Right ventricle myocardium inferior (tissue), 1 donor: ENCODE results near the gene DNAAF1. TPM values are rescaled to one million over a fixed set of nuclear protein-coding genes. Genes with fewer than 3 reads are reported as not detected.
"Not testable (repeated sequence)": the region's sequence is repeated elsewhere in the genome, so short reads cannot be mapped to it uniquely, and the experiment has no call there.

Source experiments
- ATAC-seq: fragments of 200-7000 bp; cut with Tn5 transposase; one replicate; pipeline ENCODE4 v1.9.1; 2020; ENCODE audit warnings: mild to moderate bottlenecking, moderate library complexity
- DNase-seq: peaks from one replicate; pipeline ENCODE4 v3.0.0; 2021; ENCODE audit errors: missing footprints
- intact Hi-C: fragments of 100-400 bp; cut with DNase I; formaldehyde crosslinking; loops from one replicate; pipeline ENCODE4 v1.11.0; 2022
- total RNA-seq: library from RNA; stranded (reverse); fragmentation: NEBNext Ultra II Directional; extraction: Animal tissue kit (Norgen Biotek cat#: 25700); gene quantifications from one replicate; pipeline ENCODE4 v1.2.1, GENCODE V29; 2021
- donor health status: DM: no; HTN: yes; CAD: no; lungs with severe emphysema.

Gene DNAAF1
- total RNA-seq, 1 donor from 2014 or later = not detected

GRCh38 chr16:84195201-84196093, 50.3 kb downstream of the DNAAF1 start:
- intact Hi-C loops = no loop called here
- ATAC-seq (no peak), DNase-seq (no peak)

DNA sequence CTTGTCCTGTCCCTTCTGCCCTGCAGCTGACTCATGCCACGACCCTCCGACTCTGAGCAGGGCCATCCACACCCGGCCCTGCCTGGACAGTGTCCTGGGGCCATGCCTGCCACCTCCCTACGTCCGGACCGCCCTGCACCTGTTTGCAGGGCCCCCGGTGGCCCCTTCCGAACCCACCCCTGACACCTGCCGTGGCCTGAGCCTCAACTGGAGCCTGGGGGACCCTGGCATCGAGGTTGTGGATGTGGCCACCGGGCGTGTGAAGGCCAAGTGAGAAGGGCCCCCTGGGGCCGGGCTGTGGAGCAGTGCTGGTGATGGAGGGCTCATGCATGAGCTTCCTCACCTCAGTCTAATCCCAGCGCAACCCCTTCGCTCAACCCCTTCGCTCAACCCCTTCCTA, 51.0 kb downstream of the DNAAF1 start:
- no peak for DNase-seq
- ATAC-seq = no peak
- intact Hi-C loops = no loop called here

- intact Hi-C loops = no loop called here
- no peak for ATAC-seq
- DNase-seq = no peak
Measured at GRCh38 chr16:84196727-84197394, 51.8 kb downstream of the DNAAF1 start.

DNA sequence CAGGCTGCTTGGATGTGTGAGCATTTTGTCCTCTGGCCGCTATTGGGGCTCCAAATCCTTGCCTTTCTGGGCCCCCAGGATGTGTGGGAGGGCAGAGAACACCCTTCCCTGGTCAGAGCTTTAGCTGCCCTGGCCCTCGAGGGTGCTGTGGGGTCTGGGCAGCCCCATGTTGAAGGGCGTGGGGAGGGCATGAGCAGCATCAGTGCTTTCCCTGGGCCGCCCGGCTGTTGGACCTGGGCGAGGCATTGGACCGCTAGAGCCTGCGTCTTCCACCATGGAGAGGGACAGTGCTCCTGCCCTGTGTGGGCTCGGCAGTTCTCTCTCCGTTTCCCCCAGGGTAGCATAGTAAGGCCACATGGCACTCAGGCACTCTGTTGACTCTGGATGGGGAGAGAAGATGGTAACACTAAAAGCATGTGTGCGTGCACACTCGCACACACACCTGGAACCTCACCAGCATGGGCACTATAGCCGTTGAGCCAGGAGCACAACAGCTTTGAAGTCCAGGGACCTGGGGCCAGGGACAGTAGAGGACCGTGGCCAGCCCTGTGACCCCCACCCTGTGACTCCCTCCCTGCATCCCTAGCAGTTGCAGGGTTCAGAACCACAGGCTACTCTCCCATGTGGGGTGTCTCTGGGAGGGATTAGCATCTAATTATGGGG, 52.5 kb downstream of the DNAAF1 start:
- no peak for ATAC-seq
- DNase-seq = peak; percentile 67
- intact Hi-C loops = no loop called here

DNA sequence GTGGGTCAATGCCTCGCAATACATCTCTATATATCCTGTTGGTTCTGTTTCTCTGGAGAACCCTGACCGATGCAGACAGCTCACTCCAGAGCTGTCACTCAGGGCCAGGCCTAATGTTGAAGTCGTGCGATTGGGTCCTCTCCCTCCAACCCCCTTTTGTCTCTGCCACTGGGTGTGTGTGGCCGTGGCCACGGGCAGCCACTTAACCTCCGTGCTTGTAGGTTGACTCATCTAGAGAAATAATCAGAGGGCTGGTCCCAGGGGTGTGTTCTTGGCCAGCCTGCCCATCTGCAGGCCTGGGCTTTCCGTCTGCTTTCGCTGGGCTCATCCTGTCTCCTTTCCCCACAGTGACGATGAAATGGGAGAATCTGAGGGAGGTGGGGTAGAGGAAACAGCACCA, 53.3 kb downstream of the DNAAF1 start:
- intact Hi-C loops = no loop called here
- no peak for ATAC-seq

GRCh38 chr16:84199097-84199496, 54.0 kb downstream of the DNAAF1 start:
- ATAC-seq (no peak), DNase-seq (no peak)
- intact Hi-C loops = no loop called here

More for the DNA sequence above, 53.3 kb downstream of the DNAAF1 start:
- peak; percentile 63 for DNase-seq

DNA sequence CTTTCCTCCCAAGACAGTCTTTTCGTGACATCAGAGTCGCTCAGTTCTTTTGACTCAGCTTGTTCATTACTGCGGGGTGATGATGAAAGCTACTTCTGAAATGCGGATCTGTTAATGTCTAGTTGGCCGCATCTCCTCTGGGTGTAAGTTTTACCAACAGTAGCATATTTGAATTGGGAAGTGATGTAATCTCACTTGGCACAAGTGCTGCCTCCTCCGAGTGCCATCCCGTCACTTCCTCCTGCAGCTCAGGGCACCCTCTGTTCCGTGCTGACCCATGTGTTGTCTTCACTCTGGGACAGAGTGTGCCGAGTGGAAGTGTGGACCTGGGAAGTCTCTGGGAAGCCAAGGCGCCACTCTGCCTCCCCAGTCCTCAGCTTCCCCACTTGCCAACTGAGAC, 54.8 kb downstream of the DNAAF1 start:
- peak; percentile 72 for ATAC-seq
- intact Hi-C loops = no loop called here
- peak; percentile 65 for DNase-seq

DNA sequence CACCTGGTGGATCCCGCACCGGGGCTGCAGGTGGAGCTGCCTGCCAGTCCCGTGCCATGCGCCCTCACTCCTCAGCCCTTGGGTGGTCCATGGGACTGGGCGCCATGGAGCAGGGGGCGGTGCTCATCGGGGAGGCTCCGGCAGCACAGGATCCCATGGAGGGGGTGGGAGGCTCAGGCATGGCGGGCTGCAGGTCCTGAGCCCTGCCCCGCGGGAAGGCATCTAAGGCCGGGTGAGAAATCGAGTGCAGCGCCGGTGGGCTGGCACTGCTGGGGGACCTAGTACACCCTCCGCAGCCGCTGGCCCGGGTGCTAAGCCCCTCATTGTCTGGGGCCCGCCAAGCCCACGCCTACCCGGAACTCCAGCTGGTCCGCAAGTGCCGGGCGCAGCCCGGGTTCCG, 59.4 kb downstream of the DNAAF1 start:
- DNase-seq, ATAC-seq, intact Hi-C loops: not testable (repeated sequence)

DNA sequence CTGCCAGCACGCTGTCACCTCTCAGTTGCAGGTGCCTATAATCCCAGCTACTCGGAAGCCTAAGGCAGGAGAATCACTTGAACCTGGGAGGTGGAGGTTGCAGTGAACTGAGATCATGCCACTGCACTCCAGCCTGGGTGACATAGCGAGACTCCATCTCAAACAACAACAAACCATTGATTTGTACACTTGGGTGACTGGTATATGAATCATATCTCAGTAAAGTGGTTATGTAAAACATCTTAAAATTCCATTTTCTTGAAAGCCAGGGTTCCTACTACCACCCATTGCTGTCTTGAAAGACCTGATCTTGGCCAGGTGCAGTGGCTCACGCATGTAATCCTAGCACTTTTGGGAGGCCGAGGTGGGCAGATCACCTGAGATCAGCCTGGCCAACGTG, 60.0 kb downstream of the DNAAF1 start:
- ATAC-seq, DNase-seq, intact Hi-C loops: not testable (repeated sequence)

GRCh38 chr16:84205976-84206691, 61.0 kb downstream of the DNAAF1 start:
- DNase-seq (no peak), ATAC-seq (no peak)
- intact Hi-C loops = no loop called here

DNA sequence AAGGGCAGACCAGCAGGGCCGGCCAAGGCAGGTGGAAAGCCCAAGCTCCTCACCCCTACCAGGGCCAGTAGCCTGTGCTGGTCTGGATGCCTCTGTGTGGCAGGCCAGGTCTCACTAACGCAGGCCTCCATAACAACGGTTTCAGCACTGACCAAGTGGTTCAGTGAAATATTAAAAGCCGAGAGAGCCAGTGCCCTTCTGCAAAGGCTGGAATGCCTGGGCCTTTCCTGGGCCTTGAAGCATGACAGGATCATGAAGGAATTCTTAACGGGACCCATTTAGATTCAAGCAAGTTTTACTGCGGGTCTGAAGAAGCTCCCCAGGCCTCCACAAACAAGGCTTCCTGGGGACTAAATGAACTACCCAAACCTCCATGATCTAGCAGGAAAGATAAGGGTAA, 62.1 kb downstream of the DNAAF1 start:
- ATAC-seq (no peak), DNase-seq (no peak)
- intact Hi-C loops = no loop called here

GRCh38 chr16:84207879-84208278, 62.8 kb downstream of the DNAAF1 start:
- ATAC-seq (no peak), DNase-seq (no peak)
- intact Hi-C loops = no loop called here

DNA sequence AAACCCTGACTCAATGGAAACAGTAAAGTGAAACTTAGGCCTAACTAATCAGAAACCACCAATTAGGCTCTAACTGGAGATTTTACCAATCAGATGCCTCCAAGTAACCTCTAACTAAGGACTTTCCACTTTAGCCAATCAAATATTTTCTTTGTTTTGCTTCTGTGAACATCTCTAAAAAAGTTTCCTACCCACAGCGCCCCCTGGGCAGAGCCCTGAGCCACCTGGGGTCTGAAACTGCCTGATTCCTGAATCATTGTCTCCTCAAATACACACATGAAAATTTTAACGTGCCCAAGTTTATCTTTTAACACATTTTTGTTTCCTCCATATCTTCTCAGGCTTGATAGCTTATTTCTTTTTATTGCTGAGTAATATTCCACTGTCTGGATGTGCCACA, 64.9 kb downstream of the DNAAF1 start:
- DNase-seq = no peak
- no peak for ATAC-seq
- intact Hi-C loops = no loop called here

GRCh38 chr16:84212154-84212553, 67.0 kb downstream of the DNAAF1 start:
- ATAC-seq (no peak), DNase-seq (no peak)
- intact Hi-C loops = no loop called here

DNA sequence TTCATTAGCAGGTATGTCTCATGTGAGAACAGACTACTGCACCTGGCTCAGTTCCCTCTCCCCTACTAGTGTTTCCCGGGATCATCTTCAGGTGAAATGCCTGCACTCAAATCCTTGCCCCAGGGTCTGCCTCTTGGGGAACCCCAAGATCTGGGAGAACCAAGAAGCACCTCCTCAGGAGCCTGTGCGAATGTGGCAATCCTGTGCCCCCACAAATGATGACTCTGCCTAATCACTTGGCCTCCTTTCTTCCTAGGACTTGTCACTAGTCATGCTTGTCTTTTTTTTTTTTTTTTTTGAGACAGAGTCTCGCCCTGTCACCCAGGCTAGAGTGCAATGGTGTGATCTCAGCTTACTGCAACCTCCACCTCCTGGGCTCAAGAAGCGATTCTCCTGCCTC, 67.5 kb downstream of the DNAAF1 start:
- DNase-seq (no peak), ATAC-seq (no peak)
- intact Hi-C loops = no loop called here

DNA sequence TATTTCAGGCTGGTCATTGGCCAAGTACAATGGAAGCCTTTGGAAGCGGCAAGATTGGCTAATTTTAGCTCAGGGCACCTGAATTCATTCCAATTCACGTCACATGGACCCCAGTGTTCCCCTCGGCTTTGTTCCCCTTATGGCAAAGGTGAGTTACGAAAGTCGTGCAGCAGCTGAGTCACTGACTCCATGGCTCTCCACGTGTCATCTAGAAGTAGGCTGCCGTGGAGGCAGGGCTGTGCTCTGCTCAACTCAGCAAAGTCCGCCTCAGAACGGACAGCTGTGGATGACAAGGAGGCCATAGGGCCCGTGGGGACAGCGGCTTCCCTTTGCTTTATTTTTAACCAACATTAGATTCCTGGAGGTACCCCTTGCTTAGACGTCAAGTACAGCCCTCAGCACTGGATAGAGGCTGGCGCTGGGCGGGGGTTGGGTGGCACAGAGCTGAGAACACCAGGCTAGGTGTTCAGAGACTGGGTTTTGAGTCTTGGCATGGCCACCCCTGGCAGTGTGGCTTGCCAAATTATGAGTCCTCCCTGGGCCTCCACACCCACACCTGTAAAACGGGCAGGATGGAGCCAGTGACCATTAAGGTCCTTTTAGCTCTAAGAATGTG, 69.5 kb downstream of the DNAAF1 start:
- DNase-seq (no peak), ATAC-seq (peak; percentile 43)
- intact Hi-C loops = no loop called here

GRCh38 chr16:84215531-84215930, 70.4 kb downstream of the DNAAF1 start:
- ATAC-seq = no peak
- intact Hi-C loops = no loop called here
- no peak for DNase-seq

- not testable (repeated sequence) for ATAC-seq
Measured at GRCh38 chr16:84216144-84216543, 71.0 kb downstream of the DNAAF1 start.

More at GRCh38 chr16:84216144-84216543, 71.0 kb downstream of the DNAAF1 start:
- DNase-seq, intact Hi-C loops: not testable (repeated sequence)
